ENCODE results near the gene RASA1.

Gene RASA1

GRCh38 chr5:87233143-87233542, 34.5 kb upstream of the RASA1 start:
- H4K20me1 ChIP-seq (ENCODE audit: control insufficient read depth, insufficient read depth, low read depth, low read length) = no peaks in the 10 kb centered on the region
- TF ChIP-seq EZH2phosphoT487 (IDR thresholded peaks at IDR 0.05; ENCODE audit: borderline replicate concordance, low read length) = no peak
- no peaks in the 10 kb centered on the region for H3K36me3 ChIP-seq (ENCODE audit: control insufficient read depth, low read length)

GRCh38 chr5:87241555-87241954, 26.1 kb upstream of the RASA1 start:
- TF ChIP-seq EZH2phosphoT487 (IDR thresholded peaks at IDR 0.05; ENCODE audit: borderline replicate concordance, low read length) (no peak), CTCF (IDR thresholded peaks at IDR 0.05; ENCODE audit: low read depth, low read length, poor library complexity, severe bottlenecking) (no peak)
- H3K9me3 ChIP-seq (ENCODE audit: control insufficient read depth, insufficient read depth, low read length) = no peaks in the 10 kb centered on the region
- no peaks in the 10 kb centered on the region for H3K79me2 ChIP-seq (ENCODE audit: control insufficient read depth, low read length)

More at GRCh38 chr5:87233143-87233542, 34.5 kb upstream of the RASA1 start:
- H3K4me1 ChIP-seq (ENCODE audit: control insufficient read depth, low read length) = no peaks in the 10 kb centered on the region
- H3F3A ChIP-seq (ENCODE audit: control insufficient read depth, insufficient read depth) = no peaks in the 10 kb centered on the region
- H3K9me2 ChIP-seq (replicated peaks; ENCODE audit: control insufficient read depth, low read length) = no peaks in the 10 kb centered on the region
- H3K79me2 ChIP-seq (ENCODE audit: control insufficient read depth, low read length) = no peaks in the 10 kb centered on the region
- no peaks in the 10 kb centered on the region for H3K27me3 ChIP-seq (ENCODE audit: control insufficient read depth, low read length)
- H3K4me2 ChIP-seq (ENCODE audit: low read length) = no peak overlapping the region
- no peaks in the 10 kb centered on the region for H3K9me3 ChIP-seq (ENCODE audit: control insufficient read depth, insufficient read depth, low read length)
- H3K27ac ChIP-seq (ENCODE audit: low read depth, low read length) = no peak overlapping the region
- H3K4me3 ChIP-seq (ENCODE audit: low read length) = no peak overlapping the region

GRCh38 chr5:87242242-87242641, 25.4 kb upstream of the RASA1 start:
- Histone ChIP-seq H3K4me1 (ENCODE audit: control insufficient read depth, low read length) (peaks cover 9% of the 10 kb centered on the region), H3K79me2 (ENCODE audit: control insufficient read depth, low read length) (no peaks in the 10 kb centered on the region), H3K27me3 (ENCODE audit: control insufficient read depth, low read length) (no peaks in the 10 kb centered on the region), H3K4me2 (ENCODE audit: low read length) (no peak overlapping the region), H3K4me3 (ENCODE audit: low read length) (no peak overlapping the region), H3K9me2 (replicated peaks; ENCODE audit: control insufficient read depth, low read length) (no peaks in the 10 kb centered on the region), H3K9me3 (ENCODE audit: control insufficient read depth, insufficient read depth, low read length) (no peaks in the 10 kb centered on the region), H4K20me1 (ENCODE audit: control insufficient read depth, insufficient read depth, low read depth, low read length) (no peaks in the 10 kb centered on the region), H3K27ac (ENCODE audit: low read depth, low read length) (no peak overlapping the region), H3F3A (ENCODE audit: control insufficient read depth, insufficient read depth) (no peaks in the 10 kb centered on the region), H3K36me3 (ENCODE audit: control insufficient read depth, low read length) (no peaks in the 10 kb centered on the region)
- TF ChIP-seq EZH2phosphoT487 (IDR thresholded peaks at IDR 0.05; ENCODE audit: borderline replicate concordance, low read length) = no peak
- TF ChIP-seq CTCF (IDR thresholded peaks at IDR 0.05; ENCODE audit: low read depth, low read length, poor library complexity, severe bottlenecking) = no peak

More at GRCh38 chr5:87241555-87241954, 26.1 kb upstream of the RASA1 start:
- H3K36me3 ChIP-seq (ENCODE audit: control insufficient read depth, low read length) = no peaks in the 10 kb centered on the region
- no peak overlapping the region for H3K27ac ChIP-seq (ENCODE audit: low read depth, low read length)
- no peak overlapping the region for H3K4me3 ChIP-seq (ENCODE audit: low read length)
- no peaks in the 10 kb centered on the region for H3F3A ChIP-seq (ENCODE audit: control insufficient read depth, insufficient read depth)
- H3K27me3 ChIP-seq (ENCODE audit: control insufficient read depth, low read length) = no peaks in the 10 kb centered on the region
- no peaks in the 10 kb centered on the region for H3K9me2 ChIP-seq (replicated peaks; ENCODE audit: control insufficient read depth, low read length)
- peaks cover 6% of the 10 kb centered on the region for H3K4me1 ChIP-seq (ENCODE audit: control insufficient read depth, low read length)
- H3K4me2 ChIP-seq (ENCODE audit: low read length) = no peak overlapping the region
- H4K20me1 ChIP-seq (ENCODE audit: control insufficient read depth, insufficient read depth, low read depth, low read length) = no peaks in the 10 kb centered on the region

GRCh38 chr5:87243161-87243844, 24.4 kb upstream of the RASA1 start:
- TF ChIP-seq EZH2phosphoT487 (IDR thresholded peaks at IDR 0.05; ENCODE audit: borderline replicate concordance, low read length) (no peak), CTCF (IDR thresholded peaks at IDR 0.05; ENCODE audit: low read depth, low read length, poor library complexity, severe bottlenecking) (no peak)
- H3K27me3 ChIP-seq (ENCODE audit: control insufficient read depth, low read length) = no peaks in the 10 kb centered on the region

More at GRCh38 chr5:87243161-87243844, 24.4 kb upstream of the RASA1 start:
- Histone ChIP-seq H3K79me2 (ENCODE audit: control insufficient read depth, low read length) (no peaks in the 10 kb centered on the region), H3K9me2 (replicated peaks; ENCODE audit: control insufficient read depth, low read length) (no peaks in the 10 kb centered on the region), H3K4me1 (ENCODE audit: control insufficient read depth, low read length) (peaks cover 9% of the 10 kb centered on the region), H3K4me2 (ENCODE audit: low read length) (no peak overlapping the region), H3K36me3 (ENCODE audit: control insufficient read depth, low read length) (no peaks in the 10 kb centered on the region), H3K9me3 (ENCODE audit: control insufficient read depth, insufficient read depth, low read length) (no peaks in the 10 kb centered on the region), H3K4me3 (ENCODE audit: low read length) (no peak overlapping the region), H3F3A (ENCODE audit: control insufficient read depth, insufficient read depth) (no peaks in the 10 kb centered on the region), H3K27ac (ENCODE audit: low read depth, low read length) (no peak overlapping the region), H4K20me1 (ENCODE audit: control insufficient read depth, insufficient read depth, low read depth, low read length) (no peaks in the 10 kb centered on the region)

Data from DOHH2 (cell line).